HG02981 (cell line): ENCODE results near the gene BBS9.
A peak's percentile ranks its signal among the peaks of the same experiment; 100 is the strongest.

Experiments used
- ATAC-seq: cut with Tn5 transposase; IDR thresholded peaks from one replicate; pipeline ENCODE4 v1.9.1; 2021; ENCODE audit warnings: mild to moderate bottlenecking, moderate library complexity; ENCODE audit not compliant: unreplicated experiment

BBS9 gene

DNA sequence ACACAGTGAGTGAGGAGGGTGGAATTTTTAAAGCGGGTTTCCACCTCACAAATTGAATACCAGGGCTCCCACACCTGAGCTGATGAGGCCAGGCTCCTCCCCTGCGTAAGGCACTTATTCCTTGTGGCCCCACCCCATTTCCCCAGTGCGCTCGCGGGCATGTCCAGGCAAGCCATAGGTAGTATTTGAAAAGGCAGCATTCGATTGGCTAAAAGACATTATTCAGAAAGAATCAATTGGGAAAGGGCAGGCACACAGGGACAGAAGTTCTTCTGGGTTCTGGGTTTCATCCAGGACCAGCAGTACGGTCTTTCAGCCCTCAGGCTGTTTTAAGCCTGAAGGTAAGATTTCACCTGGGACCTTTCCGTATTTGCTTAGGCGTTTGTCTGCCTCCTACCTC, 222.3 kb downstream of the BBS9 start:
- no peak for ATAC-seq

DNA sequence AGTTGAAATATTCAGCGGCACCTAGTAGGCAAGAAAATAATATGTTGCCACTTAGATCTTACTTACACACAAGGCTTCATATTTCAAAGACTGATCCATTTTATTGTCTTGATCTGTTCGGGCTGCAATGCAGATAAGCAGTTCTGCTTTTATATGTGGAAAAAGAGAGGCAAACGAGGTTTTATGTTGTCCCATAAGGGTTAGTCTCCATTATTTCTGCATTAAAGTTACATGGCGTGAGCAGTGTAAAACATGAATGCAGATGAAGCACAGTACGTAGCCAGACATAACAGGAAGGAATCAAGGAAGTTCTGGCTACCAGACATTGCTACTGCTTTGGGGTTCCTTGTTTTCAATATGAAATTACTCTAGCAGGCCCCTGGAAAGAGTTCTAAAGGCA, 224.8 kb downstream of the BBS9 start:
- ATAC-seq, result no peak

DNA sequence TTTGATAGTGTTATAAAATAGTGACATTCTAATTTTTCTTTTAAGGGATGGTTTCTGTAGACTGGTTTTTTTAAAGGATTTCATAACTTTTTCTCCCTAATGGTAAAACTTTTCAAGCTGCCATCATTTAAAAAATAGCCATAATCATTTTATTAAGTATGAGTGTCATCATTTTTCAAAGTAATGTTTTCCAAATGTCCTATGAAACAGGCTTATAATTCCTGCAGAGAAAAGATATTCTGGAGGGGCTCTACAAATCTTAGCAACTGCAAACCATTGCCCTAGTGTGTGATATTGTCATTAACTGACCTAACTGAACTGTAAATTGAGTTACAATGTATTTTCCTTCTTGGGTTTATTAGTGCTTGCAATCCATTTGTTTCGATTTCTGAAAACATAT, 226.0 kb downstream of the BBS9 start:
- ATAC-seq, result no peak

DNA sequence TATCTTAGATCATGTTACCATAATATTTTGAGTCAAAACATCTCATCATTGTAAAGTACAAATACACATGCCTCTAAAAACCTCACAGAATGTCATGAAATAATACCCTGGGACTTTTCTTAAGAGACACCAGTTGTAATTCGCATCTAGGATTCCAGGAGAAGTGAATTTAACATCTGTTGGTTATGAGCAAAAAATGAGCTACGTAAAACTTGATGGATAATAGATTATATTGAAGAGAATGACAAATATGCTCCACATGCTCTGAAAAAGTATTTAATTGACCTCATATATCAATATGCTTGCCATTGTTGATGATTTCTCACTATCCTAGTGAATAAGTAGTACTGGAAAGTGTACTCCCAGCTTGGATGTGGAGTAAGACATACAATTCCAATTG, 227.0 kb downstream of the BBS9 start:
- no peak for ATAC-seq

DNA sequence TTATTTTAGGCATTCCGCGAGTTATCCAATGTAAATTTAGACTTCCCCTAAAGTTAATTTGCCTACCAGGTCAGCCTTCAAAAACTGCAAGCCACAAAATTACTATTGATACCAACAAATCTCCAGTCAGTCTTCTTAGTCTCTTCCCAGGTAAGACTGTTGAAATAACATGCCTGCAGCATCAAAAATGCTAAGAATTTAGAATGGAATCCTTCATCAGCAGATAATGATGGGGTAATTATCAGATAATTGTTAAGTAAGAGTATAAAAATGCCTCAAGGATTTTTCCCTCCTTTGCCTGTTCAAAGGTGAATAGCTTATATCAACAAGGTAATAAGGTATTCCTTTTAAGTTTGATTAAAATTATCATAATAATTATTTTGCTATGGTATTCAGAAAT, 228.5 kb downstream of the BBS9 start:
- ATAC-seq, result no peak

DNA sequence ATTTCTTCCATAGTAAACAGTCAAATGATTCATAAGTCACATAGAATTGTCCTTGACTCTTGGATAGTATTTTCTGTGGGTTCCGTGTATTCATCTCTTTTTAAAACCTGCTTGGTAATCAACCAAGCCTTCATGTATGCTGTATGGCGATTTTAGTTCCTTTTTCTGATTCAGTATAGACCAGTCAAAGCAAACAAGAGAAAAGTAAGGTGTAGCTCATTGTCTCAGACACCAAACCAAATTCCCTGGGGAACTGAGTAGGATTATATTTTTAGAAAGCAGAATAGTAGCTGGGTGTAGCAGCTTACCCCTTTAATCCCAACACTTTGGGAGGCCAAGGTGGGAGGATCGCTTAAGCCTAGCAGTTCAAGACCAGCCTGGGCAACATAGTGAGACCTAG, 240.5 kb downstream of the BBS9 start:
- peak; percentile 47 for ATAC-seq

DNA sequence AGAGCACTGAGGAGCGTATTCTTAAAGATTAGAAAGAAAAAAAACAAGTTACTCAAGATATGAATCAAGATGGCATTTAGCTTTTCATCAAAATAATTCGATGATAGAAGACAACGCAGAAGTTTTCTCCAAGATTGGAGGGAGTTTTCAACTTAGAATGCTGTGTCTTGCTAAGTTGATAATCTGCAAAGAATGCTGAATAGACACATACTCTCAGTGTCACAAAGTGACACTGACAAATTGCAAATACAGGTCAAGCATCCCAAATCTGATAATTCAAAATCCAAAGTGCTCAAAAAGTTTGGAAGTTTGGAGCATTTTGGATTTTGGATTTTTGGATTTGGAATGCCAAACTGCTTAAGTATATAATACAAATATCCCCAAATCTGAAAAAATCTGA, 243.8 kb downstream of the BBS9 start:
- no peak for ATAC-seq

DNA sequence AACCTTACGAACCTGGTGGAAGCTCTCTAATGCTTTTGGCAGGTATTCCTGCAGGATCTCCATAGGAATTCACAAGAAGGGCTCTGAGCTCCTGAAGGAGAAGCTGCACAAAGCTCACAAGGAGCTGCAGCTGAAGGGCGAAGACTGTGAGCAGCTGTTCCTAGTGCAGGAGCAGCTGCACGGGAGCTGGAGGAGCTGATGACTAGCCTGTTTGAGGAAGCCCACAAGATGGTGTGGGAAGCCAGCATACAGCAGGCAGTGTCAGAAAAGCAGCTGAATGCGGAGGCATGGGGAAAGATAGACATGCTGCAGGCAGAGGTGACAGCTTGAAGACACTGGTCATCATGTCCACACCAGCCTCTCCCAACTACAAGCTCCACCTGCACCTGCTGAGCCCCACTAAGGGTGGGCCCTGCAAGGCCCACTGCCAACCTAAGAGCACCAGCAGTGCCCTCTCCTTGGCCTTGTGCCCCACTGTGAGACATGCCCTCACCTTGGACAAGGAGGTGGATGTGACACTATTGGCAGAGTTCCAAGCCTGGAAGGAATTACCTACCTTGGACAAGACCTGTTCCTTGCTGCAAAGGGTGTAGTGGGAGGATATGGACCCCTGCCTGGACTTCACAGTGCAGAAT, 250.6 kb downstream of the BBS9 start:
- ATAC-seq, result no peak

DNA sequence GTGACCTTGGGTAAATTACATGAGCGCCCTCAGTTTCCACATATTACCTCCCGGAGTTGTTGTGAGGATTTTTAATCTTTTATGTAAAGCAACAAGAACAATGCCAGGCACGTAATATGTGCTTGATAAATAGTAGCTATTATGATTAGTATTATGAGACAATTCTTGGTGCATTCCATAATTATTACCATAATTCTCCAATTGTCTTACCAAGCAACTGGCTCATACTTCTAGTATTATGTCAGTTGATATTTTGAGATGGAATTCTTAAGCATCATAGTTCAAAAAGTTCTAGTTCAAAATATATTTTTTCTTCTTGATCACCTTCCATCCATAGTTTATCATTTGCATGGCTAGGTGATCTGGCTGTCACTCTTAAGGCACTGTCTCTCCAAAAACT, 259.0 kb downstream of the BBS9 start:
- no peak for ATAC-seq

DNA sequence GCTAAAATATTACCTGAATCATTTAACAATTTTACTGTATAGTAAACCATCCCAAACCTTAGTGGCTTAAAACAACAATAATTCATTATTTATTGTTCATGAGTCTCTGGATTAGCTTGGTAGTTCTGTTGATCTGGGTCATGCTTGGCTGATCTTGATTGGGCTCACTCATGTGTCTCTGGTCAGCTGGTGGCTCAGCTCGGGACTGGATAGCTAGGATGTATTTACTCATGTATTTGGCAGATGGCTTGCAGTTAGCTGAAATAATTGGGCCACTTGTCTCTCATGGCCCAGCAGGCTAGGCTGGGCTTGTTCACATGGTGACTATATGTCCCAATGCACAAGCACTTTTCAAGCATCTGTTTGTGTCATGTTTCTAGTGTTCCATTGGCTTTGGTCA, 262.8 kb downstream of the BBS9 start:
- no peak for ATAC-seq

DNA sequence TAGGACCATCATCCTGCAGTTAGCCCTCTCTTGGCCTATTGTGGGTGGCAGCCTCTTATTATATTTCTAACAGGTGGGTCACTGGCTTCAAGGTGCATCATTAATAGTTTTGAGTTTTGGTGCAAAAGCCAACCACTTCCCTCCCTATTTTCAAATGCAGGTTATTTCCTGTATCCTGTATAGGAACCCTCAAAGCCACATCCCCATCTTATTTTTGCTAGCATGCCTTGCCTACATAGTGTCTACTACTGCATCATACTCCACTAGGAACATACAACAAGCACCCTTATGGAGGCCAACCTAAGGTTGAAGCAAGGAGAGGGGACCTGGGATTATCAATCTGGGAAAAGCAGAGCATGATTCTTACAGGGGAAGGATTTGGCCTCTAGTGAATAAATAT, 264.4 kb downstream of the BBS9 start:
- ATAC-seq, result no peak

DNA sequence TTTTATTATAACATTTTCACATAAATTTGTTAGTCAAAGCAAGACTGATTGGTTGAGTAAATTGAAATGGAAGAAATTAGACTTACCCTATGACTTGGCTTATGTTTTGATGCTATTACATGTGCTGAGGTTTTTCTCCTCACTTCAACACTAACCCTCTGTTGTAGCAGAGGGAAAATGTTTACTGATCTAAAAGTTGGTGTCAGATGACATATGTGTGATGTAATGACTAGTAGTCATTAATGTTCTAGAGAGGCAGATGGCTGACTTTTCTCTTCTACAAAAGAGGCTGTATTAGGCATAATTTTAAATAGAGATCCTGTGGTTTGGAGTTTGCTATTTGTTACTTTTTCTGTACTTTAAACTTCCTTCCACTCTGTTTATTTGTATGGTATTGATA, 266.0 kb downstream of the BBS9 start:
- ATAC-seq, result no peak

DNA sequence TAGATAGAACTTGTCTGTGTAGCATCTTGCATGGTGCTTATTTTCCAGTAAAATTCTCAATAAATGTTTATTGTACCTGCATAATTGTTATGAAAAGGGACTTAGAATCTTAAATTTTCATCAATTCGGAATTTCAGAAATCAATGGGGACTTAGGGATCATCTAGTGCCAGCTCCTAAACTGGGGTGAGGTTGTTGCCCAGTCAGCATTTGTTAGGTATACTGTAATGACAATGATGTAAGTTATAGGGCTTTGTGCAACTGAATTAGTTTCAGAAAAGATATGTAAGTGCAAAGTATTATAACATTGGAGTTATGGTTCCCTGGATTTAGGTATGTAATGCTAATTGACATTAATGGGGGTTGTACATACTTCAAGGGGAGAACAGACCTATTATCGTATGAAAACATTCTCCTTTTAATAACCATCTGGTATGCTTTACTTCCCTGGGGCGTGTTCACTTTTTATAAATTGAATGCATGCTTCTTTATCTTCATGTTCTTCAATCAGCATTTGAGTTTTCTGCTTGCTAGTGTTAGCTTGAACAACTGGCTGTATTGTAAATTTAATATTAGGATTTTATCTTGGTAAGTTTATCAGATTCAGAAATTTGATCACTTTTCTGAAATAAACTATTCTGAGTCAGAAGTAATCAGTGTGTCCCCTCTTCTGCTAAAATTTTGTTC, 270.3 kb downstream of the BBS9 start:
- no peak for ATAC-seq

DNA sequence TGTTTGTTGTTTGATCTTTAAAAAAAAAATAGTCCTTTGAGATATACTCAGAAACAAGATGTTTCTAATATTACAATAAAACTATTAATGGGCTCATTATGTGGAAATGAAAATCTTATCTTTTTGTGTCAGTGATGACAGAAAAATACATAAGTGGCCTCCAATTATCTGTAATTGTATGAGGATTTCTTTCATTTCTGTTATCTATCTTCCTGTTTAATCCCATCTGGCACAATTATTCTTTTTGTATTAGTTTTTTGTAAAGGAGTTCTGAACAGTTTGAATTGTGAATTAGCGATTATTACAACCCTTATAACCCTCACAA, 270.8 kb downstream of the BBS9 start:
- ATAC-seq, result no peak

DNA sequence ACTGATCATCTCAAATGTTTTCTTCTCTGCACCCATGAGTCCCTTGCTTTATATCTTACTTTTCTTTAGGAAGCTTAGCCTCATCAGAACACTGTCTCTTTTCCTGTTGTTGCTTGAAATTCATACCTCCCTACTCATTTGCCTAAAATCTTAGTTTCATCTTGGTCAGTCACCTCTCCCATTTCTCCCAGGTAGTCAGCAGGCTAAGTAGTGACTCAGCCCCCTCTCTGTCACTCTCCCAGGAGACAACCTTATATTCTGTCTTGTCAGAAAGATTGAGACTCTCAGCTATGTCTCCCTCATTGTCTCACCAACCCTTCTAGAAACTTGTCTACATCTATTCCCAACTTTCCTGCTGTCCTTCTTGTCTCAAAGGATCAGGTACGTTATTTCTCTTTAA, 280.9 kb downstream of the BBS9 start:
- ATAC-seq, result no peak

DNA sequence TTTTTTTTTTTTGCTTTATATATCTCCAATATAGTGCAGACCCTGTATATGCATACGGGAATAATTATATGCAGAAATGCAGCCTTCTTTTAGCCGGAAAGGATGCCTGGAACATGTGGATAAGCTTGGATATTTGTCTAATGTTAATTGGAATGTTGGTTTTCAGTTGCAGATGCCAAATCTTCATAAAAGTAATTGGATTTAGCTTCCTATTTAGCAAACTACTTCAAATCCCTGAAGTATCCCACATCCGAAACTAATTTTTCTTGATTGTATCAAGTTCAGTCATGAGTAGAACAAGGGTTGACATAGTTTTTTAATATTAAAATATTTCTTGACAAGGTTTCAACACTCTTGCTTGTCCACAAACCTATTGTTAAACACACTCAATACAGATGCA, 281.7 kb downstream of the BBS9 start:
- no peak for ATAC-seq

DNA sequence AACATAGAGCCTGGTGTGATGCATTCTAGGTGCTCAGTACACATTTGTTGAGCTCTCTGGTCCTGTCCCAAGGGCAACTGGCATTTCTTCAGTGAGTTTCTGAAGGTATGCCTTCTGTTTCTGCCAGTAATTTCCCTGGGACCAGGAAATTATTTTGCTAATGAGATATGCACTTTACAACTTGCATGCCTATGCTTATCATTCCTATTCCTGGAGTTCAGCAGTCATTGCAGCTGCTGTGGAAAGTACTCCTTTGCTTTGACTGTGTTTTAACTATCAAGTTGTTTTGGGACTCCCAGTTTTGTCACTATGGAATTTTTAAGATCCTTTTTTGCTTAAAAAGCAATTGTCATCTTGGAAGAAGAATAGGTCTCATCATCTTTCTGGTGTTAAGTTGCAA, 283.0 kb downstream of the BBS9 start:
- ATAC-seq, result no peak

DNA sequence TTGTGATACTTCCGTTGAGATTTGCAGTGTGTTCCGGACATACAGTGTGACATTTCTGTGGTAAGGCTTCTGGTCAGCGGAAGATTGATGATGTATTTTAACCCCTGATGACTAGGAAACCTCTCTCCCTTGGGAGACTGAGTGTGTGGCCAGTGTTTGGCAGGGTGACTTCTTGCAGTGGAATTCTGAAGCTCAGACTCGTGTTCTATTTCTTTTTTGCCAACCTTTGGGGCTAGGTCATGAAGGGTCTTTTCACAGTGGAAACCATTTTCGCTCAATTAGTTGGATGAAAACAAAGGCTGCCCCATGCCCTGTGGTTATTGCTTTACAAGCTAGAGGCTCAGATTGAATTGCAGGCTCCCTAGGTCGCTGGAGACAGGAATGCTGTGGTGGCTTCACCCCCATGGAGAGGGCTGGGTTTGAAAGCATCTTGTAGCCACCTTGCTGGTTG, 288.9 kb downstream of the BBS9 start:
- ATAC-seq, result no peak

DNA sequence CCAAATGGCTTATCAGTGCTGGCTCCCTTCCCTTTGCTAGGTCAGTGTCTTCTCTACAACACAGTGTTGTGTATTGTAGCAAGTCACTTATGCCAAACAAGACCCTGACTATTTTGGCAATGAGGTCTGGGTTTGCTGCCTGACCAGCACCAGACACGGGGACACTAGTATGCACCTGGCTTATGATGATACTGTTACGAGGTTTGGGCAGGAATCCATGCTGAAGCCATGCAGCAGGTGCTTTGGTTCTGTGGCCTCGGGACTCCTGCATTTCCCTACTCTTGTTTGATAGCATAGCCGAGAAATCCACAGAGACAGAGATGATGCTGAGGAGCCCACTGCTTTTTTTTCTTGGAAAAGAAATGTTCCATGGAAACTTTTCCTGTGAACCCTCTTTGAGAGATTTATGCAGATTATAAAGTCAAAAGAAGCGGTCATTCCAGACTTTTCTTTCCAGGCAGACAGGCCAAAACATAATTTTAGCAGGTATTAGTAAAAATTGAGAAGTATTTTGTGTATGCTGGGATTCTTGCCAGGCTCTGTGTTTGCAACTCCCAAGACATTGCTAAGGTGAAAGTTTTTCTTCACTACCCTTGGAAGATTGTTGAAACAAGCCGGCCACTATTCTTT, 291.1 kb downstream of the BBS9 start:
- no peak for ATAC-seq

DNA sequence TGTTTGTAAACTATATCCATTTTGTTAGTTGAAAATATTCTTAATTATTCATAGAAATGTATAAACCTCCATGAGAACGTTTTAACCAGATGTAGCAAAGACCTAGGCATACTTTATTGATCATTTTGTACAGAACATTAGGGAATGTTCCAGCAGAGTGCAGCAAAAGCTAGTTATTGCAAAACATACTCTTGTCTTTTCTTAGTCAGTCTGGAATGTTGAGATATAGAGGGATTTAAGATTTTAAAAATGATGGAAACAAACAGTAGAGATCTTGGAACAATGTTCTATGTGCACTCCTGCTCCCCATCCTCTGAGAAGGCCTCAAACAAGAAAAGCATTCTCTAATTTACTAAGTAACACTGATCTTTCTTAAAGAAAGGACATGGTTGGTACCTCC, 292.1 kb downstream of the BBS9 start:
- ATAC-seq, result no peak

DNA sequence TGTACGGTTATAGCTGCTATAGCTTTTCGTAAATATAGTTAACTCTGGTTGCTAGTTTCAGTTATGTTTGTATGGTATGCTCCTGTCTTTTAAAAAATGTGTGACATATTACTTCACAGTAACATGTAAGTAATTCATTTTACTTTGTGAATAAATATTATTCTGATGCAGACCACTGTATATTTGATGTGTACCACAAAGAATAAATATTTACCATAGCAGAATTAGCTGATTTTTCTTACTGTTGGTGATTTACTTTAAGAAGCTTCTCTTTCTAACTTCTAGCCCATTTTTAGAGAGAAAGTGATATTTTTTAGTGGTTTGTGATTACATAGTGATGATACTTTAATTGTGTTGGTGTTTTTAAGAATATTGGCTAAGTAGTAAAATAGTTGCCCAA, 292.8 kb downstream of the BBS9 start:
- ATAC-seq, result no peak

DNA sequence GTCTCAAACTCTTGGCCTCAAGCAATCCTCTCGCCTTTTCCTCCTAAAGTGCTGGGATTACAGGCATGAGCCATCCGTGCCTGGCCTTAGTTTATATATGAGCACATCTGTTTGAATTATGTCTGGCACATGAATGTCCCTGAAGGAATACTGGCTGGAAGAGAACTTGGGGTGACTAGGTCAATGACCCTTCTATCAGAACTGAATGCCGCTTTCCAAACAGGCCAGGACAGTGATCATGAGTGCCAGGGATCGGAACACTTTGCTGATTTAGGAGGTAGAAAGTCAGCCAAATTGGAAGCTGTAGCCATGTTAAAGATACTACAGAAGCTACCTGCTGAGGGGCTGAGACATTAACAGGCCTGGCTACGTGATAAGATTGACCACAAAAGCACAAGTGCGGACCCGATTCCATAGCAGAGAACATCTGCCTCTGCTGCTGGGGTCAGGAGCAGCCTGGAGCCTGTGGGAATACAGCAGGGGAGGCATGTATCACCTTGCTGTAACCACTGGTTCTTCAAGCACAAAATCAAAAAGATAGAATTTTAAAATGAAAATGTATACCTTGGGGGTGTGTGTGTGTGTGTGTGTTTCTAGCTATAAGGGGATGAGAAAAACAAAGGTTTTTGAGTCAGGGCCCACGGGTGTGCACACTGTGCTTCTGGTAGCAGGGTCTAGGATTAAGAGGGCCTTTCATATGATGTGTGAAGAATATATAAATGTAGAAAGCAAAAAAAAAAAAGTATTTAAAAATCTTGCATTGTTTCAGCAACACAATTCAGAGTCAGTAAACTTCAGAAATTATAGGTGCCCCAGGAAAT, 293.7 kb downstream of the BBS9 start:
- peak; percentile 33 for ATAC-seq
